ENCODE measurements around the gene DYRK2. TPM values are rescaled to one million over a fixed set of nuclear protein-coding genes. Genes with fewer than 3 reads are reported as not detected.
"Not testable (repeated sequence)": the region's sequence is repeated elsewhere in the genome, so short reads cannot be mapped to it uniquely, and the experiment has no call there.

Gene DYRK2
- total RNA-seq, 2 experiments from 2014 or later = 72.9 to 73.1 TPM

DNA sequence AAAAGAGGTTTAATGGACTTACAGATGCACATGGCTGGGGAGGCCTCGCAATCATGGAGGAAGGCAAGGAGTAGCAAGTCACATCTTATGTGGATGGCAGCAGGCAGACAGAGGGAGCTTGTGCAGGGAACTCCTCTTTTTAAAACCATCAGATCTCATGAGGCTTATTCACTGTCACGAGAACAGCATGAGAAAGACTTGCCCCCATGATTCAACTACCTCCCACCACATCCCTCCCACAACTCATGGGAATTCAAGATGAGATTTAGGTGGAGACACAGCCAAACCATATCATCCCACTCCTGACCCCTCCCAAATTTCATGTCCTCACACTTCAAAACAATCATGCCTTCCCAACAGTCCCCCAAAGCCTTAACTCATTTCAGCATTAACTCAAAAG is 24.0 kb downstream of the DYRK2 start:
- H3K4me3 Mint-ChIP-seq; H3K27ac Mint-ChIP-seq; POLR2A ChIA-PET; CTCF ChIA-PET; H3K27me3 Mint-ChIP-seq (ENCODE audit: low read depth); DNase-seq; ATAC-seq: not testable (repeated sequence)
- Mint-ChIP-seq H3K36me3 (ENCODE audit: low read depth) (peaks cover 41% of the 10 kb centered on the region), H3K9me3 (ENCODE audit: insufficient read depth) (peaks cover 16% of the 10 kb centered on the region), H3K4me1 (ENCODE audit: low read depth) (peaks cover 20% of the 10 kb centered on the region)

DNA sequence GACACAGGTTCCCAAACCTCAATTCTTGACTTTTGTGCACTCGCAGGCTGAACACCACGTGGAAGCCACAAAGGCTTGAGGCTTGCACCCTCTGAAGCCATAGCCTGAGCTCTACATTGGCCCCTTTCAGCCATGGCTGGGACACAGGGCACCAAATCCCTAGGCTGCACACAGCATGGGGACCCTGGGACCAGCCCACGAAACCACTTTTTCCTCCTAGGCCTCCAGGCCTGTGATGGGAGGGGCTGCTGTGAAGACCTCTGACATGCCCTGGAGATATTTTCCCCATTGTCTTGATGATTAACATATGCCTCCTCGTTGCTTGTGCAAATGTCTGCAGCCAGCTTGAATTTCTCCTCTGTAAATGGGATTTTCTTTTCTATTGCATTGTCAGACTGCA is 25.0 kb downstream of the DYRK2 start:
- CTCF ChIA-PET; H3K27ac Mint-ChIP-seq; H3K4me3 Mint-ChIP-seq; H3K27me3 Mint-ChIP-seq (ENCODE audit: low read depth); POLR2A ChIA-PET; DNase-seq; ATAC-seq: not testable (repeated sequence)
- Mint-ChIP-seq H3K9me3 (ENCODE audit: insufficient read depth) (peaks cover 16% of the 10 kb centered on the region), H3K36me3 (ENCODE audit: low read depth) (peaks cover 37% of the 10 kb centered on the region), H3K4me1 (ENCODE audit: low read depth) (peaks cover 24% of the 10 kb centered on the region)

DNA sequence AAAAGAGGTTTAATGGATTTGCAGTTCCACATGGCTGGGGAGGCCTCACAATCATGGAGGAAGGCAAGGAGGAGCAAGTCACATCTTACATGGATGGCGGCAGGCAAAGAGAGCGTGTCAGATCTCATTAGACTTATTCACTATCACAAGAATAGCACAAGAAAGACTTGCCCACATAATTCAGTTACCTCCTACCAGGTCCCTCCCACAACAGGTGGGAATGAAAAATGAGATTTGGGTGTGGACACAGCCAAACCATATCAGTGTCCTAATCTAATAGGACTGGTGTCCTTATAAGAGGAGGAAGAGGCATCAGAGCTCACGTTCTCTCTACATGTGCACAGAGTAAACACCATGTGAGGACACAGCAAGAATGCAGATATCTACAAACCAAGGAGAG is 25.9 kb downstream of the DYRK2 start:
- ChIA-PET CTCF (no interaction called here), POLR2A (no interaction called here)
- H3K27ac Mint-ChIP-seq = no peak overlapping the region
- H3K9me3 Mint-ChIP-seq (ENCODE audit: insufficient read depth) = peaks cover 16% of the 10 kb centered on the region
- DNase-seq = no peak
- peaks cover 36% of the 10 kb centered on the region for H3K36me3 Mint-ChIP-seq (ENCODE audit: low read depth)
- H3K4me3 Mint-ChIP-seq = no peak overlapping the region
- H3K27me3 Mint-ChIP-seq (ENCODE audit: low read depth) = no peaks in the 10 kb centered on the region
- ATAC-seq = no peak
- H3K4me1 Mint-ChIP-seq (ENCODE audit: low read depth) = peaks cover 24% of the 10 kb centered on the region

DNA sequence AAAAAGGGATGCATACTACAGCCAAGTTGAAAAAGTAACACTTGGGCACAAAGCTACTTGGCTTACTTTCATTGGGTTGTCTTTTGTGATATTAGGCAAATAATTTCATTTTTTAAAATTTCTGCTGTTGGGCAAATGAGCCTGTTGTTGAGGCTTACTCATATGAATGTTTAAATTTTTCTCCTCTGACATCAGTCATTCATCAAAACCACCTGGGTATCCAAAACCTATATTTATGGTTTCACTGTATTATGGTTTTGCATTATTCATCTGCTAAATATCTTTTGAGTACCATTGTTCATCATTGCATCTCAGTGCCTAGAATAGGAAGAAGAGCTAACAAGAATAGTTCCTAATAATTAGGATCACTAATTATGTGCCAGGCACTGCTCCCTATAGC is 28.1 kb downstream of the DYRK2 start:
- CTCF ChIA-PET = interaction anchor here (1.0 to 1.2 kb wide), 2 partner anchors 8 to 12 kb away, joined by 3 read pairs; no protein-coding TSS in a partner anchor
- POLR2A ChIA-PET = no interaction called here

DNA sequence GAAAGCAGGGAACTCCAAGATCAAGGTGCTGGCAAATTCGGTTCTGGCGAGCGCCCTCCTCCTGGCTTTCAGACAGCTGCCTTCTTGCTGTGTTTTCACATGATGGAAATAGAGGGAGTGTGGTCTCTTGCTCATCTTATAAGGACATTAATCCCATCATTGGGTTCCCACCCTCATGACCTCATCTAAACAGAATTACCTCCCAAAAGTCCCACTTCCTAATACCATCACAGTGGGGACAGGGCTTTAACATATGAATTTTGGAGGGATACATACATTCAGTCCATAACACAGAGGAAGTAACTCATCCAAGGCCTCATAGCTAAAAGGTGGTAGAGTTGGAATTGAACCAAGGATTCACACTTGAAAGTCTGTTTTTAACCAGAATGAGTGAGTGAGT is 28.6 kb downstream of the DYRK2 start:
- H3K27ac Mint-ChIP-seq = no peak overlapping the region
- peaks cover 27% of the 10 kb centered on the region for H3K36me3 Mint-ChIP-seq (ENCODE audit: low read depth)
- no peak for DNase-seq
- ChIA-PET CTCF (interaction anchor here (1.0 to 1.2 kb wide), 2 partner anchors 8 to 13 kb away, joined by 3 read pairs; no protein-coding TSS in a partner anchor), POLR2A (no interaction called here)
- no peaks in the 10 kb centered on the region for H3K27me3 Mint-ChIP-seq (ENCODE audit: low read depth)
- H3K4me3 Mint-ChIP-seq = no peak overlapping the region
- peaks cover 14% of the 10 kb centered on the region for H3K9me3 Mint-ChIP-seq (ENCODE audit: insufficient read depth)
- peaks cover 16% of the 10 kb centered on the region for H3K4me1 Mint-ChIP-seq (ENCODE audit: low read depth)
- no peak for ATAC-seq

More for the DNA sequence above, 28.1 kb downstream of the DYRK2 start:
- DNase-seq (no peak), ATAC-seq (no peak)
- peaks cover 16% of the 10 kb centered on the region for H3K4me1 Mint-ChIP-seq (ENCODE audit: low read depth)
- H3K36me3 Mint-ChIP-seq (ENCODE audit: low read depth) = peaks cover 31% of the 10 kb centered on the region
- no peak overlapping the region for H3K4me3 Mint-ChIP-seq
- peaks cover 16% of the 10 kb centered on the region for H3K9me3 Mint-ChIP-seq (ENCODE audit: insufficient read depth)
- H3K27me3 Mint-ChIP-seq (ENCODE audit: low read depth) = no peaks in the 10 kb centered on the region
- H3K27ac Mint-ChIP-seq = no peak overlapping the region

DNA sequence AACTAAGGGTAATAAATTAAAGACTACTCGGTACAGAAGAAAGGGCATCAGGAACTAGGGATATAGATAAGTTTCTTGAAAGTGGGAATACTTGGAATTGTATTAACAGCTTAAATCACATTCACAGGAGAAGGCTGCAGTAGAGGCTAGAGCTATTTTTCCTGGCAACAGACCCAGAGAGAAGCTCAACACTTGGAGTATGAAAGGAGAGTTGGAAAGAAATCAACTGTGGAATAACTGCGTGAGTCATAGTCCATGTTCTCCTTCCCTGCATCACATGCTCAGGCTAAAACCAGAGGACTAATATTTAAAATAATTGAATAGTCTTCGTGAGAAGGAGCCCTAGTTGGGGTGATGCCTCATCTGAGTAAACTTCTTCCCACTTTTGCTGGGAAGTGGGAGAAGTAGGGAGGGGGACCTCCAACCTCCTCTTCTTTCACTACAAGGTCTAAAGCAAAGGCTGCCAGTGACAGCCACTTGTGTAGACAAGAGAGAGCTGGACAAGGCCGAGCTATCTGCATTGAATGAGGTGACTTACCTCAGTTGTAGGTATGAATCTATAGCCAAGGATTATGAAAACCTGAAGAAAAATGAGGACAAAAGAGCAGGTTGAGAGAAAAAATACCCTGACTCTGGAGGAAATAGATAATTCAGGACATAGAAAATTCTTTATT is 32.7 kb downstream of the DYRK2 start:
- H3K4me1 Mint-ChIP-seq (ENCODE audit: low read depth) = peaks cover 13% of the 10 kb centered on the region
- no peaks in the 10 kb centered on the region for H3K9me3 Mint-ChIP-seq (ENCODE audit: insufficient read depth)
- no peak overlapping the region for H3K4me3 Mint-ChIP-seq
- ChIA-PET CTCF (interaction anchor here (0.8 kb wide), 1 partner anchor 250 kb away, joined by 3 read pairs; no protein-coding TSS in a partner anchor), POLR2A (no interaction called here)
- no peak for DNase-seq
- no peak for ATAC-seq
- H3K36me3 Mint-ChIP-seq (ENCODE audit: low read depth) = peaks cover 2% of the 10 kb centered on the region
- no peaks in the 10 kb centered on the region for H3K27me3 Mint-ChIP-seq (ENCODE audit: low read depth)
- H3K27ac Mint-ChIP-seq = no peak overlapping the region

DNA sequence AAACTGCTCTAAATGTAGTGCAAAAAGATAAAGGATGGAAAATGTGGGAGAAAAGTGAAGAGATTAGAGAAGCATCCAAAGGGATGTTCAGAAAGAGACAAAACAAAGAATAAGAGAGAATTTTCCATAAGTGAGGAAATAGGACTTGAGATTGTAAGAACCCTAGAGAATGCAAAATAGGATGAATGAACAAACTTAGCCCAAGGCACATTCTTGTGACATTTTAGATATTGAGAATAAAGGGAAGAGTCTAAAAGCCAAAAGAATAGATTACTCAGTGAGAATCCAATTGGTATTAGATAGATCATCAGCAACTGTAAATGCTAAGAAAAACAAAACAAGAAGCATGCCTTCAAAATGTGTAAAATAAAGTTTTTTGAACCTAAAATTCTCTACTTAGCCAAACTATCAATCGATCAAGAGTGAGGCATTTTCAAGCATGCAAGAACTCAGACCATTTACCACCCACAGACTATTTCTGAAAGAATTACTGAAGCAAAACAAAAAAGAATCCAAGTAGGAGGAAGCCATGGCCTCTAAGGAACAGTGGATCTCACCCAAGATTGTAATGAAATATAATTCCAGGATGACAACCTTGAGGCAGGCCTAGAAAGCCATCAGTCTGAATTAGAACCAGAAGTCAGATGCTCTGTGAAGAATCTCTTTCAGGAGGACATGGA is 33.5 kb downstream of the DYRK2 start:
- H3K4me1 Mint-ChIP-seq (ENCODE audit: low read depth) = peaks cover 13% of the 10 kb centered on the region
- DNase-seq (no peak), ATAC-seq (no peak)
- peaks cover 2% of the 10 kb centered on the region for H3K36me3 Mint-ChIP-seq (ENCODE audit: low read depth)
- H3K9me3 Mint-ChIP-seq (ENCODE audit: insufficient read depth) = no peaks in the 10 kb centered on the region
- ChIA-PET POLR2A (no interaction called here), CTCF (interaction anchor here (0.8 kb wide), 1 partner anchor 249 kb away, joined by 3 read pairs; no protein-coding TSS in a partner anchor)
- H3K27me3 Mint-ChIP-seq (ENCODE audit: low read depth) = no peaks in the 10 kb centered on the region
- H3K27ac Mint-ChIP-seq = no peak overlapping the region
- no peak overlapping the region for H3K4me3 Mint-ChIP-seq

DNA sequence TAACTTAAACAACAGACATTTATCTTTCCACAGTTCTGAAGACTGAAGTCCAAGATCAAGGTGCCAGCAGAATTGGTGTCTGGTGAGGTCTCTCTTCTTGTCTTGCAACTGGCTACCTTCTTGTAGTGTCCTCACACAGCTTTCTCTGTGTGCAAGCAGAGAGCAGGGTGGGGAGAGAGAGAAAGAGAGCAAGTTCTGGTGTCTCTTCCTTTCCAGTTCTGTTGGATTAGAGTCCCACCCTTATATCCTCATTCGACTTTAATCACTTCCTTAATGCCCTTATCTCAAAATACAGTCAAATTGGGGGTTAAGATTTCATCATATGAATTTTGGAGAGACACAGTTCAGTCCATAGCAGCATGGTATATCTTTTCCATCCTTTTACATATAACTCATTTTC is 40.8 kb downstream of the DYRK2 start:
- Mint-ChIP-seq H3K36me3 (ENCODE audit: low read depth) (peaks cover 18% of the 10 kb centered on the region), H3K9me3 (ENCODE audit: insufficient read depth) (no peaks in the 10 kb centered on the region), H3K27ac (no peak overlapping the region), H3K4me3 (no peak overlapping the region), H3K4me1 (ENCODE audit: low read depth) (peaks cover 32% of the 10 kb centered on the region), H3K27me3 (ENCODE audit: low read depth) (no peaks in the 10 kb centered on the region)
- ATAC-seq (no peak), DNase-seq (no peak)
- POLR2A ChIA-PET = no interaction called here
- CTCF ChIA-PET = no interaction called here

DNA sequence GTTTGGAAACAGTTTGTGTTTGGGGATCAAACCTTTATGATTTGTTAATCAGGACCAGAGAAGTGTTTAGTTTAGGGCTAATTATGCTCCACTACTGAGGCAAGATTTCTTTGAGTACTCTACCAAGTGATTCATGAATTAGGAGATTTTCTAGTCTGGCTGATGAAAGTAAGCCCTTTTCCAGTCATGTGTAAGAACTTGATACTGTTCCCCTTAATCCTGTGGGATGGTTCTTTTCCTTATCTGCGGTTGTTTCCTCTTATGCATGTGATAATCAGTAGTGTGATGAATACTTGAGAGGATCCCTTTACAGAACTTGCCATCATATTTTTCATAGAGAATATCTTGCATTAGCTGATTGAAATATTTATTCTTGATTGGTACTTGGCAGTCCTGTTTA is 42.1 kb downstream of the DYRK2 start:
- POLR2A ChIA-PET = no interaction called here

DNA sequence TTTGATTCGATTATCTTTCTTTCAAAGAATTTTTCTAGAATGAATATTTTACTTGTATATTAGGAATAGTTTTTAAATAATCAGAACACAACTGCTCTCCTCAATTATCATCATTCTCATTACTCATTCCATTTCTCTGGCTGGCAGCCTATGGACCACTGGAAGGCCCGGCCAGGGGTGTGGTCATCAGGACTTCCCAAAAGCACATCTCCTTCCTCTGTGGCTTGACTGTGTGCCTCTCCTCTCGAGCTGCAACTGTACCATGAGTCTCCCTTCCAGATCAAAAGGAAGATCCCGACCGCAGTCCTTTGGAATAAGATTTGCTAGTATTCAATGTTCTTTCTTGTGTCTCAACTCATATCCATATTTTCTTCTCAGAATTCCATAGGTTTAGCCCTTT is 42.7 kb downstream of the DYRK2 start:
- Mint-ChIP-seq H3K4me1 (ENCODE audit: low read depth) (peaks cover 50% of the 10 kb centered on the region), H3K4me3 (no peak overlapping the region), H3K9me3 (ENCODE audit: insufficient read depth) (no peaks in the 10 kb centered on the region), H3K27me3 (ENCODE audit: low read depth) (no peaks in the 10 kb centered on the region), H3K27ac (no peak overlapping the region), H3K36me3 (ENCODE audit: low read depth) (peaks cover 18% of the 10 kb centered on the region)
- ATAC-seq (no peak), DNase-seq (no peak)
- ChIA-PET POLR2A (no interaction called here), CTCF (no interaction called here)

More for the DNA sequence above, 42.1 kb downstream of the DYRK2 start:
- CTCF ChIA-PET = no interaction called here
- H3K4me1 Mint-ChIP-seq (ENCODE audit: low read depth) = peaks cover 45% of the 10 kb centered on the region
- H3K27ac Mint-ChIP-seq = no peak overlapping the region
- no peaks in the 10 kb centered on the region for H3K9me3 Mint-ChIP-seq (ENCODE audit: insufficient read depth)
- DNase-seq = no peak
- H3K27me3 Mint-ChIP-seq (ENCODE audit: low read depth) = no peaks in the 10 kb centered on the region
- no peak overlapping the region for H3K4me3 Mint-ChIP-seq
- peaks cover 18% of the 10 kb centered on the region for H3K36me3 Mint-ChIP-seq (ENCODE audit: low read depth)
- no peak for ATAC-seq

DNA sequence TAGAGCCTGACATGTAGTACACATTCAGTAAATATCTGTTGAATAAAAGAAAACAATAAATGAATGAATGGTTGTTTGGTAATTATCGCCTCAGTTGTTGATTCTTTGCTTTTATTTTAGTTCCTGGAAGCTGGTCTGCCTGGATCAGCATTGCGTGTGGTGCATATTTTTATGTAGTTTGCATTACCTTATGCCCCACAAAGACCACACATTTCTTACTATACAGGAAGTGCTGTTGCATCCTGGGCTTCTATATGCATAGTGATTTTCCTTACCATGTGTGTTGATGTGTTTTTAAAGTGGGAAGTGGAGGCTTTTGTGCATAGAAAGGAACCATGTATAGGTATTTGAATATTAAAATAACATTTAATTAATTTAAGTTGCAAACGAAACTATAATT is 43.6 kb downstream of the DYRK2 start:
- Mint-ChIP-seq H3K4me3 (peak overlapping the region; percentile 9), H3K9me3 (ENCODE audit: insufficient read depth) (no peaks in the 10 kb centered on the region), H3K27me3 (ENCODE audit: low read depth) (no peaks in the 10 kb centered on the region), H3K27ac (peak overlapping the region; percentile 66), H3K36me3 (ENCODE audit: low read depth) (peaks cover 18% of the 10 kb centered on the region), H3K4me1 (ENCODE audit: low read depth) (peaks cover 59% of the 10 kb centered on the region)
- ATAC-seq (peak; percentile 83), DNase-seq (peak; percentile 46)
- POLR2A ChIA-PET = no interaction called here
- CTCF ChIA-PET = no interaction called here

DNA sequence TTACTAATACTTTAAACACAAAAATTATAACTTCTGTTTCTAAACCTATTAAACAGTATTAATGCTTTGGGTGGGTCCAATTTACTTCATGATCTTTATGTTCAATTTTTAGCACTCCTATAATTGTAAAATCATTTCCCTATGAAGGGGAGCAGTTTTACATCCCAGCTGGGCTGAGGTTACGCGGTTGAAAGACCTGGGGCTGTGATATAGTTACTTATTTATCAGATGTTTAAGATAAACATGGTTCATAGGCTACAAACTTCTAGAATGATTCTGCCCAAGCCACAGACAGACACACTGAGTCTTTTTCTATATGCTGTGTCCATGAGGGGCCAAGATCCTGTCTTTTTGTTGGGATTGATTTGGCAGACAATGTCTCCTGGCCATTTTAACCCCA is 44.4 kb downstream of the DYRK2 start:
- ATAC-seq (no peak), DNase-seq (no peak)
- Mint-ChIP-seq H3K9me3 (ENCODE audit: insufficient read depth) (no peaks in the 10 kb centered on the region), H3K36me3 (ENCODE audit: low read depth) (peaks cover 13% of the 10 kb centered on the region), H3K27me3 (ENCODE audit: low read depth) (no peaks in the 10 kb centered on the region), H3K4me3 (no peak overlapping the region), H3K4me1 (ENCODE audit: low read depth) (peaks cover 68% of the 10 kb centered on the region), H3K27ac (no peak overlapping the region)
- CTCF ChIA-PET = no interaction called here
- POLR2A ChIA-PET = interaction anchor here (1.5 kb wide), 1 partner anchor 45 kb away, joined by 5 read pairs; the partner anchor contains the start of gene DYRK2

All from activated CD8-positive, alpha-beta T cell treated with anti-CD3 and anti-CD28 coated beads, Interleukin-2, amount 10 ng/mL, durations not matched to agents 7 days and 5 days (primary cell).